SK-N-SH treated with all-trans-retinoic acid at 6 μM for 48 hours (cell line): ENCODE results near the gene RIMS4.

Source experiments
- ATAC-seq: fragments of 200-7000 bp; cut with Tn5 transposase; 3 replicates; pipeline ENCODE4 v1.9.1; 2020; ENCODE audit warnings: mild to moderate bottlenecking, moderate library complexity
- CREB5 ChIP-seq: fragments of 250-450 bp; sonication (Bioruptor Pico); IDR thresholded peaks from 2 replicates; pipeline ENCODE4 v1.5.1; 2020; ENCODE audit warnings: low read depth, mild to moderate bottlenecking, moderate library complexity
- CSDC2 ChIP-seq: fragments of 250-450 bp; sonication (Bioruptor Pico); IDR thresholded peaks from 2 replicates; pipeline ENCODE4 v1.5.0; 2020; ENCODE audit warnings: mild to moderate bottlenecking, moderate library complexity
- ESRRG ChIP-seq: fragments of 250-450 bp; sonication (Bioruptor Pico); IDR thresholded peaks from 2 replicates; pipeline ENCODE4 v1.6.1; 2021; ENCODE audit warnings: mild to moderate bottlenecking
- GLIS3 ChIP-seq: fragments of 250-450 bp; sonication (Bioruptor Pico); IDR thresholded peaks from 2 replicates; pipeline ENCODE4 v1.5.0; 2020; ENCODE audit warnings: mild to moderate bottlenecking, moderate library complexity
- OSR1 ChIP-seq: fragments of 250-450 bp; sonication (Bioruptor Pico); IDR thresholded peaks from 2 replicates; pipeline ENCODE4 v1.8.0; 2022; ENCODE audit warnings: moderate library complexity, mild to moderate bottlenecking, inconsistent platforms
- PATZ1 ChIP-seq: fragments of 250-450 bp; sonication (Bioruptor Pico); IDR thresholded peaks from 2 replicates; pipeline ENCODE4 v1.8.0; 2020; ENCODE audit warnings: mild to moderate bottlenecking, moderate library complexity, borderline replicate concordance
- POU6F1 ChIP-seq: fragments of 250-450 bp; sonication (Bioruptor Pico); IDR thresholded peaks from 2 replicates; pipeline ENCODE4 v1.8.0; 2021; ENCODE audit warnings: low read depth, mild to moderate bottlenecking, moderate library complexity, borderline replicate concordance
- PPARA ChIP-seq: fragments of 250-450 bp; sonication (Bioruptor Pico); IDR thresholded peaks from 2 replicates; pipeline ENCODE4 v1.5.0; 2020; ENCODE audit warnings: mild to moderate bottlenecking, borderline replicate concordance
- RARB ChIP-seq: fragments of 250-450 bp; sonication (Bioruptor Pico); IDR thresholded peaks from 2 replicates; pipeline ENCODE4 v1.8.0; 2021; ENCODE audit warnings: mild to moderate bottlenecking, moderate library complexity
- SNAI2 ChIP-seq: fragments of 250-450 bp; sonication (Bioruptor Pico); IDR thresholded peaks from 2 replicates; pipeline ENCODE4 v1.5.0; 2020; ENCODE audit warnings: mild to moderate bottlenecking, moderate library complexity
- TCF4 ChIP-seq: fragments of 250-450 bp; sonication (Bioruptor Pico); IDR thresholded peaks from 2 replicates; pipeline ENCODE4 v1.8.0; 2021; ENCODE audit warnings: mild to moderate bottlenecking, moderate library complexity, borderline replicate concordance
- TOX ChIP-seq: fragments of 250-450 bp; sonication (Bioruptor Pico); IDR thresholded peaks from 2 replicates; pipeline ENCODE4 v1.8.0; 2021; ENCODE audit warnings: mild to moderate bottlenecking, moderate library complexity, borderline replicate concordance
- ZC3H10 ChIP-seq: fragments of 250-450 bp; sonication (Bioruptor Pico); IDR thresholded peaks from 2 replicates; pipeline ENCODE4 v1.5.1; 2021; ENCODE audit warnings: mild to moderate bottlenecking, moderate library complexity
- ZNF565 ChIP-seq: fragments of 450-650 bp; formaldehyde crosslinking; conservative IDR thresholded peaks from 2 replicates; pipeline ENCODE4 v1.5.0; 2020; ENCODE audit warnings: low read depth, mild to moderate bottlenecking, moderate library complexity
- ZNF70 ChIP-seq: fragments of 450-650 bp; formaldehyde crosslinking; IDR thresholded peaks from 2 replicates; pipeline ENCODE4 v1.5.0; 2020; ENCODE audit warnings: mild to moderate bottlenecking, moderate library complexity

RIMS4 gene

GRCh38 chr20:44809380-44810060, 826 bp downstream of the RIMS4 start (continued):
- TF ChIP-seq ZC3H10 (CRISPR knock-in tag): no peak

GRCh38 chr20:44807684-44808056, 2.7 kb downstream of the RIMS4 start:
- ATAC-seq: no peak
- TF ChIP-seq ZNF565 (no peak), ESRRG (CRISPR knock-in tag) (no peak), OSR1 (no peak), PATZ1 (no peak), CREB5 (CRISPR knock-in tag) (no peak), ZC3H10 (CRISPR knock-in tag) (no peak), POU6F1 (CRISPR knock-in tag) (no peak), CSDC2 (no peak), TOX (no peak), PPARA (CRISPR knock-in tag) (no peak)
- TF ChIP-seq, all 23 proteins: peak for 0

- TF ChIP-seq CREB5 (CRISPR knock-in tag): no peak
- no peak for ATAC-seq
Observed at GRCh38 chr20:44807051-44807683, 3.2 kb downstream of the RIMS4 start.

GRCh38 chr20:44805979-44806620, 4.2 kb downstream of the RIMS4 start:
- peak; percentile 32; the same call in 1 of the 2 replicates for TF ChIP-seq TCF4 (CRISPR knock-in tag)
- no peak for TF ChIP-seq ZNF565
- peak; percentile 66 for ATAC-seq

- TF ChIP-seq OSR1 (no peak), ZNF70 (peak; percentile 26; the same call in 1 of the 2 replicates)
- no peak for ATAC-seq
Observed at GRCh38 chr20:44805335-44805978, 4.9 kb downstream of the RIMS4 start.

GRCh38 chr20:44803383-44803941, 6.9 kb downstream of the RIMS4 start:
- TF ChIP-seq ZNF565 (no peak), ZC3H10 (CRISPR knock-in tag) (no peak), ZNF70 (no peak), GLIS3 (CRISPR knock-in tag) (no peak), OSR1 (no peak), SNAI2 (CRISPR knock-in tag) (no peak), RARB (CRISPR knock-in tag) (no peak), PPARA (CRISPR knock-in tag) (no peak)
- ATAC-seq: no peak
